ENCODE data around the gene SNX13. TPM values are rescaled to one million over a fixed set of nuclear protein-coding genes. Genes with fewer than 3 reads are reported as not detected.

SNX13 gene
- total and polyA plus RNA-seq, 2 experiments from 2014 or later = 7.5 to 42.7 TPM

- TF ChIP-seq ZNF462 (CRISPR knock-in tag; IDR thresholded peaks at IDR 0.05) = no peak
- no peak for TF ChIP-seq CTCF (conservative IDR thresholded peaks at IDR 0.05; ENCODE audit: low read depth in 2 of 2)
Observed at GRCh38 chr7:17758008-17758407, 182.3 kb downstream of the SNX13 start (continued).

- H3K27me3 ChIP-seq (ENCODE audit: insufficient read depth) = no peaks in the 10 kb centered on the region
- H3K4me2 ChIP-seq = peak overlapping the region; percentile 45; the same call in 1 of the 2 replicates
- no peaks in the 10 kb centered on the region; the same call in 2 of the 3 replicates for H3K9me3 Mint-ChIP-seq
- H3K4me1 ChIP-seq (ENCODE audit: insufficient read depth) = peaks cover 16% of the 10 kb centered on the region
- no peak overlapping the region for H3K4me3 ChIP-seq
- H3K36me3 Mint-ChIP-seq (ENCODE audit: low read depth) = no peaks in the 10 kb centered on the region
- ATAC-seq (0 out of 3 replicates have a peak, but pooled peaks have one; percentile 24), DNase-seq (ENCODE audit: low spot score) (no peak)
- H3K27ac Mint-ChIP-seq = peak overlapping the region; percentile 55; the same call in 1 of the 2 replicates
- peak overlapping the region; percentile 71; the same call in 1 of the 2 replicates for H3K27ac ChIP-seq (ENCODE audit: low read depth)
- H3K4me3 Mint-ChIP-seq = no peak overlapping the region
- peaks cover 15% of the 10 kb centered on the region; the same call in 2 of the 3 replicates for H3K4me1 Mint-ChIP-seq
- H4K20me1 ChIP-seq (replicated peaks; ENCODE audit: insufficient read depth) = no peaks in the 10 kb centered on the region
- no peaks in the 10 kb centered on the region; the same call in 1 of the 2 replicates for H3K9me2 ChIP-seq (ENCODE audit: insufficient read depth)
- no peaks in the 10 kb centered on the region for H3F3A ChIP-seq (replicated peaks; ENCODE audit: low read depth)
- no peaks in the 10 kb centered on the region for H3K79me2 ChIP-seq (replicated peaks; ENCODE audit: insufficient read depth)
- H3K27me3 Mint-ChIP-seq (ENCODE audit: insufficient read depth, low read depth, poor library complexity) = no peaks in the 10 kb centered on the region
- no peaks in the 10 kb centered on the region for H3K36me3 ChIP-seq (ENCODE audit: insufficient read depth)
- H2AFZ ChIP-seq = peak overlapping the region; percentile 64; the same call in 1 of the 2 replicates
- no peak for TF ChIP-seq ZNF114 (CRISPR knock-in tag; IDR thresholded peaks at IDR 0.05)
- TF ChIP-seq CREB1 (CRISPR knock-in tag; IDR thresholded peaks at IDR 0.05; ENCODE audit: low read depth) = no peak
- TF ChIP-seq JUNB (IDR thresholded peaks at IDR 0.05; ENCODE audit: unreplicated experiment) = no peak
- TF ChIP-seq ZNF331 (CRISPR knock-in tag; IDR thresholded peaks at IDR 0.05; ENCODE audit: low read depth) = no peak
- TF ChIP-seq ZNF462 (CRISPR knock-in tag; IDR thresholded peaks at IDR 0.05) = no peak
Observed at GRCh38 chr7:17746020-17746530, 194.2 kb downstream of the SNX13 start.

All from GM23338 (cell line).